Stimulated activated CD8-positive, alpha-beta memory T cell treated with anti-CD3 and anti-CD28 coated beads, Interleukin-15, amount 100 ng/mL, for 4 hours (primary cell): Measurements from ENCODE around the gene SCGB1C1.

ENCODE experiments used
- DNase-seq, 2 donors: peaks; one replicate each; pipeline ENCODE4 v3.0.0-alpha.2; 2020; ENCODE audit warnings: low read depth in 2 of 2

The SCGB1C1 gene

GRCh38 chr11:205221-206001 lies 12.5 kb downstream of the SCGB1C1 start:
- no peak for DNase-seq

- no peak for DNase-seq
These were observed 13.1 kb downstream of the SCGB1C1 start for GRCh38 chr11:206002-206384.

- DNase-seq = no peak
These were observed 13.8 kb downstream of the SCGB1C1 start for GRCh38 chr11:206526-207207.

GRCh38 chr11:207208-207862 lies 14.5 kb downstream of the SCGB1C1 start, which contains the start of the genes BET1L and RIC8A:
Gene BET1L, minus strand, starts transcription at chr11:207399. Its CDS starts 78 bp downstream, at chr11:207321.
Gene RIC8A, plus strand, starts transcription at chr11:207708. Its CDS starts 1,147 bp downstream, at chr11:208855.
- peak; percentile 95 to 97 for DNase-seq

- no peak for DNase-seq
These were observed 14.9 kb downstream of the SCGB1C1 start for GRCh38 chr11:207863-208180.

DNA sequence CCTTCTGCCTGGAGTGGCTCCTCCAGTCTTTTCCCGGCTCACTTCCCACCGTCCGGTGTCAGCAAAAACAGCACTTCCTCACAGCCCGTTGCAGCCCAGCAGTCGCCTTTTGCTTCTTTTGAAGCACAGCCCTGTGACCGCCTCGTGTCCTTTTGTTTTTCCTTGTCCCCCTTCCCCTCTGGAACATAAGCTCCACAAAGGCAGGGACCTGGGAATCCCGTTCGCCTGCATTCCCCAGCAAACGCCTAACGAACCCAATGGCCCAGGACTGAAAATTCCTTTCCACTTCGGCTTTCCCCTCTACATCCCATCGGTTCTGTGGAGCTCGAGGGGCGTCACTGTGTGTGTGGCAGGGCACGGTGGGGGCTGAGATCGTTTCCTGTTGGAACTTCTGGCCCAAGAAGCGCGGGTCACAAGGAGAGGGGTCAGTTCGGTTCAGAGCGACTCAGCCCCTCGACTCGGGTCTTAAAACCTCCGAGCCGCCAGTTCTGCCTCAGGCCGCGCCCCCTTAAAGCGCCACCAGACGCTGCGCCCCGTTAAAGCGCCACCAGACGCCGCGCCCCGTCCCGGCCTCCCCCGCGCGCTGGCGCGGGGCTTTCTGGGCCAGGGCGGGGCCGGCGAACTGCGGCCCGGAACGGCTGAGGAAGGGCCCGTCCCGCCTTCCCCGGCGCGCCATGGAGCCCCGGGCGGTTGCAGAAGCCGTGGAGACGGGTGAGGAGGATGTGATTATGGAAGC lies 15.5 kb downstream of the SCGB1C1 start:
- DNase-seq = peak; percentile 65 to 68

GRCh38 chr11:208917-209260 lies 16.0 kb downstream of the SCGB1C1 start:
- DNase-seq = no peak

GRCh38 chr11:209275-210121 lies 16.6 kb downstream of the SCGB1C1 start:
- DNase-seq = no peak

GRCh38 chr11:210122-210802 lies 17.4 kb downstream of the SCGB1C1 start:
- no peak for DNase-seq

DNA sequence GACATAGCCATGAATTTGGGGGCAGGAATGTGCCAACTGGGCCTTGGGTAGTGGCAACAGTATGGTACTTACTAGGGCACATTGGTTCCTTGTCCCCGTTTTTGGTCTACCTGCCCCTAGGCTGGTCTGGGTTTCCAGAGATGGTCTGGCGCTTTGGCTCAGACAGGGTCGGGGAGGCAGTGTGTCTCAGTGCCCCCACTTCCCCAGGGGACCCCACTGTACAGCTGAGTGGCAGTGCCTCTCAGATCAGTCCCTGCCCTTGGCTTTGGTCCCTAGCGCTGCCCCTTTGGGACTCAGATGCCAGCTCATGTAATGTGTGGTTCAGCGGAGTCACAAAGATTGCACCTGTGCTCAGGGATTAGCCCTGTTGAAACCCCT lies 17.9 kb downstream of the SCGB1C1 start:
- no peak for DNase-seq

GRCh38 chr11:211295-211694 lies 18.4 kb downstream of the SCGB1C1 start:
- no peak for DNase-seq

GRCh38 chr11:211741-212140 lies 18.9 kb downstream of the SCGB1C1 start:
- DNase-seq = no peak

DNA sequence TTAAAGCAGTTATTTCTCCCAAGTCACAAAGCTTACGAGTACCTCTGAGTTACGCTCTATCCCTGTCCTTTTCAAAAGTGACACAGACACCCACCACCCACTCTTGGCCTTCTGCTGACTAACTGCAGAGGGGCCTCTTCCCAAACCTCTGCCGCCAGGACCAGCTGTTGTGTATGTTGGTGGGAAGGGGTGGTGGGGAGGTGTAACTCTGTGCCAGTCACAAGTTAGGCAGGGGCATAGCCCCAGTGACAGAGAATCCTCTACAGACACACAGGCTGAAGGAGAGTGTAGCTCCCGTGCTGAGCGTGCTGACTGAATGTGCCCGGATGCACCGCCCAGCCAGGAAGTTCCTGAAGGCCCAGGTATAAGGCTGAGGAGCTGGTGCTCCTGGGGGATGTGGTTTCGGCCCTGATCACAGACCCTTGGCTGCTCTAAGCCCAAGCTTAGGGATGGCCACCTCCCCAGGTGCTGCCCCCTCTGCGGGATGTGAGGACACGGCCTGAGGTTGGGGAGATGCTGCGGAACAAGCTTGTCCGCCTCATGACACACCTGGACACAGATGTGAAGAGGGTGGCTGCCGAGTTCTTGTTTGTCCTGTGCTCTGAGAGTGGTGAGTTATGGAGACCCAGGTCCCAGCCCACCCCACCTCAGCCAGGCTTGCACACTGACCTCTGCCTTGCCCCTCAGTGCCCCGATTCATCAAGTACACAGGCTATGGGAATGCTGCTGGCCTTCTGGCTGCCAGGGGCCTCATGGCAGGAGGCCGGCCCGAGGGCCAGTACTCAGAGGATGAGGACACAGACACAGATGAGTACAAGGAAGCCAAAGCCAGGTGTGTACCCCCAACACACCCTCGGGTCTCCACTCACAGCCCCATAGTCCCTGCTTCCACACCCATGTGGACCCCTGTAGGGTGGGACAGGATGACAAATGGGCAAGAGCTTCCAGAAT lies 19.5 kb downstream of the SCGB1C1 start:
- DNase-seq = no peak

GRCh38 chr11:213111-213510 lies 20.2 kb downstream of the SCGB1C1 start:
- no peak for DNase-seq

DNA sequence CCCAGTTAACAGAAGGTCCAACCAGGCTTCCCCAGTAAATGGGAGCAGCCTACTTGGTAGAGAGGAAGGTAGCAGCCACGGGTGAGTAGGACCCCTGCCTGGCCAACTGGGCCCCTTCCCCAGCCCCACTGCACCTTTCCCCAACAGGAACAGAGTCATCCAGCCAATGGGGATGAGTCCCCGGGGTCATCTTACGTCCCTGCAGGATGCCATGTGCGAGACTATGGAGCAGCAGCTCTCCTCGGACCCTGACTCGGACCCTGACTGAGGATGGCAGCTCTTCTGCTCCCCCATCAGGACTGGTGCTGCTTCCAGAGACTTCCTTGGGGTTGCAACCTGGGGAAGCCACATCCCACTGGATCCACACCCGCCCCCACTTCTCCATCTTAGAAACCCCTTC lies 21.2 kb downstream of the SCGB1C1 start:
- no peak for DNase-seq

- DNase-seq = no peak
These were observed 22.7 kb downstream of the SCGB1C1 start for GRCh38 chr11:215581-216037.

GRCh38 chr11:216081-216974 lies 23.4 kb downstream of the SCGB1C1 start:
- no peak for DNase-seq

GRCh38 chr11:217704-218103 lies 24.8 kb downstream of the SCGB1C1 start:
- DNase-seq = no peak
